Heart left ventricle (tissue), 13 donors: ENCODE results near the gene PALD1.

Source experiments
- CTCF ChIP-seq, 12 donors: fragments of 200-600 bp; sonication (generic) in 4 of 12; IDR thresholded peaks; one replicate each; pipeline versions ENCODE4 v1.5.0 to v1.8.0; 2018 to 2022; ENCODE audit warnings: antibody characterized with exemption in 12 of 12, mild to moderate bottlenecking in 5 of 12
- POLR2A ChIP-seq, 2 donors: fragments of 450-650 bp; IDR thresholded peaks; one replicate each; pipeline ENCODE4 v1.6.1; 2017; ENCODE audit warnings: antibody characterized with exemption in 2 of 2, mild to moderate bottlenecking in 2 of 2, moderate library complexity in 2 of 2
- donor health status: ischemic (EF 13 %, LVEDD 7.1; RV severe dilation, severe dysfunction).
- donor health status: DM: no; HTN: yes; CAD: no.
- donor health status: DM: no; HTN: no; CAD: no.
- donor health status: ischemic (EF 25% LVEDD 6.9; RV normal size, moderate dysfunction).
- donor health status: ischemic (EF 25% LVEDD 5.7; RV mildly dilated, moderate dysfunction).
- donor health status: ischemic (EF 35%, LVEDD 5.7; RV mildly dilated, moderate dysfunction).
- donor health status: nonischemic (EF 11% LVEDD 7.7; RV severe dilation, severe dysfunction).
- donor health status: DM: yes; HTN: yes; CAD: no.
- donor health status: PGD.
- donor health status: ischemic (EF 29% LVEDD 5.4; RV normal size, mild dysfunction).
- donor health status: nonischemic (EF 23%, LVEDD 6.1; RV moderate dilation, normal function).

- no peak for TF ChIP-seq CTCF (IDR thresholded peaks at IDR 0.05)
- no peak for TF ChIP-seq POLR2A (IDR thresholded peaks at IDR 0.05)
Measured at GRCh38 chr10:70578371-70578947, 99.9 kb downstream of the PALD1 start.
